GM21367 (cell line): Measurements from ENCODE around the gene EPB41L3.
"Not testable (repeated sequence)": the region's sequence is repeated elsewhere in the genome, so short reads cannot be mapped to it uniquely, and the experiment has no call there.

Experiments
- ATAC-seq: cut with Tn5 transposase; IDR thresholded peaks from one replicate; pipeline ENCODE4 v1.9.1; 2021; ENCODE audit not compliant: unreplicated experiment

The EPB41L3 gene

GRCh38 chr18:5500158-5500939 lies 43.4 kb downstream of the EPB41L3 start:
- no peak for ATAC-seq

- ATAC-seq, result no peak
Observed at GRCh38 chr18:5498452-5498851, 45.3 kb downstream of the EPB41L3 start.

GRCh38 chr18:5496305-5496704 lies 47.5 kb downstream of the EPB41L3 start:
- no peak for ATAC-seq

- no peak for ATAC-seq
Observed at GRCh38 chr18:5490753-5491480, 52.9 kb downstream of the EPB41L3 start.

- ATAC-seq, result no peak
Observed at GRCh38 chr18:5488844-5489243, 55.0 kb downstream of the EPB41L3 start.

- not testable (repeated sequence) for ATAC-seq
Observed at GRCh38 chr18:5488044-5488443, 55.8 kb downstream of the EPB41L3 start.

GRCh38 chr18:5484526-5484925 lies 59.3 kb downstream of the EPB41L3 start:
- no peak for ATAC-seq

- no peak for ATAC-seq
Observed at GRCh38 chr18:5481621-5482020, 62.2 kb downstream of the EPB41L3 start.

- ATAC-seq, result no peak
Observed at GRCh38 chr18:5478261-5478660, 65.5 kb downstream of the EPB41L3 start.

GRCh38 chr18:5476961-5477800 lies 66.6 kb downstream of the EPB41L3 start:
- ATAC-seq, result no peak

GRCh38 chr18:5475267-5475666 lies 68.5 kb downstream of the EPB41L3 start:
- no peak for ATAC-seq

- no peak for ATAC-seq
Observed at GRCh38 chr18:5469340-5469739, 74.5 kb downstream of the EPB41L3 start.

- no peak for ATAC-seq
Observed at GRCh38 chr18:5468394-5468793, 75.4 kb downstream of the EPB41L3 start.

- ATAC-seq, result no peak
Observed at GRCh38 chr18:5467671-5468070, 76.1 kb downstream of the EPB41L3 start.

GRCh38 chr18:5466256-5466655 lies 77.5 kb downstream of the EPB41L3 start:
- ATAC-seq, result no peak

GRCh38 chr18:5464251-5464650 lies 79.5 kb downstream of the EPB41L3 start:
- ATAC-seq, result no peak

- ATAC-seq, result no peak
Observed at GRCh38 chr18:5463831-5464230, 80.0 kb downstream of the EPB41L3 start.

GRCh38 chr18:5463390-5463789 lies 80.4 kb downstream of the EPB41L3 start:
- no peak for ATAC-seq

- ATAC-seq, result no peak
Observed at GRCh38 chr18:5462227-5462626, 81.6 kb downstream of the EPB41L3 start.

GRCh38 chr18:5461041-5461440 lies 82.8 kb downstream of the EPB41L3 start:
- no peak for ATAC-seq

GRCh38 chr18:5457462-5457957 lies 86.3 kb downstream of the EPB41L3 start:
- ATAC-seq, result no peak
